Endothelial cell of umbilical vein (primary cell): Measurements from ENCODE around the gene KRT86. TPM values are rescaled to one million over a fixed set of nuclear protein-coding genes. Genes with fewer than 3 reads are reported as not detected.

Experiments used
- BruUV-seq: library from RNA; stranded (reverse); fragments of 400-500 nt; replicated peaks from 2 replicates; lab custom pipeline; 2021; lab: Mats Ljungman, UMichigan
- CTCF ChIA-PET: fragments of 300-600, 350-600 bp; sonication (Branson Sonifier 250); formaldehyde crosslinking; loops from one replicate; lab custom pipeline; 2021; ENCODE audit warnings: antibody characterized with exemption, inconsistent platforms; lab: Charles Lee
- POLR2A ChIA-PET: fragments of 300-600, 350-600 bp; sonication (Branson Sonifier 250); formaldehyde crosslinking; loops from one replicate; lab custom pipeline; 2021; ENCODE audit warnings: antibody characterized with exemption, inconsistent platforms; lab: Charles Lee
- DNase-seq: peaks from one replicate; pipeline ENCODE4 v3.0.0-alpha.2; 2011; ENCODE audit warnings: low read depth, low spot score
- FAIRE-seq: peaks from 2 replicates; lab custom pipeline; 2011; peaks lifted over from hg19 to GRCh38; lab: Jason Lieb, UNC
- H2AFZ ChIP-seq: 2 replicates; pipeline ENCODE4 v1.6.0; 2012; ENCODE audit warnings: low read depth, low read length, control low read depth, inconsistent platforms
- H3K27ac ChIP-seq: 2 replicates; pipeline ENCODE4 v1.5.1; 2011; ENCODE audit warnings: low read depth, mild to moderate bottlenecking, control low read depth, low read length, moderate library complexity; ENCODE audit not compliant: insufficient read depth
- H3K27me3 ChIP-seq, 2 experiments: 2 replicates each; pipeline versions ENCODE4 v1.6.0 to v1.6.1; 2011; ENCODE audit warnings: low read length in 2 of 2, mixed read lengths in 1 of 2; ENCODE audit not compliant: control insufficient read depth in 2 of 2, insufficient read depth in 2 of 2
- H3K36me3 ChIP-seq, 2 experiments: 2 replicates in 1 of 2; 3 replicates in 1 of 2; pipeline ENCODE4 v1.5.1; 2011; ENCODE audit warnings: low read length in 2 of 2, mild to moderate bottlenecking in 1 of 2, moderate library complexity in 1 of 2; ENCODE audit not compliant: control insufficient read depth in 2 of 2, insufficient read depth in 2 of 2; ENCODE audit errors: extremely low read depth in 1 of 2
- H3K4me1 ChIP-seq: 3 replicates; pipeline ENCODE4 v1.5.1; 2011; ENCODE audit warnings: mild to moderate bottlenecking, low read length; ENCODE audit not compliant: control insufficient read depth, insufficient read depth; ENCODE audit errors: extremely low read depth
- H3K4me2 ChIP-seq: 2 replicates; pipeline ENCODE4 v1.6.1; 2011; ENCODE audit warnings: low read length, control low read depth, mixed read lengths; ENCODE audit not compliant: insufficient read depth
- H3K4me3 ChIP-seq, 3 experiments: fragments of 200-600 bp in 1 of 3; sonication (generic), shearing (Covaris generic) in 1 of 3; replicated peaks in 1 of 3; 2 replicates each; pipeline ENCODE4 v1.5.1; 2011 to 2016; ENCODE audit warnings: control low read depth in 3 of 3, low read length in 3 of 3, mild to moderate bottlenecking in 2 of 3, inconsistent platforms in 1 of 3, low read depth in 1 of 3, moderate library complexity in 1 of 3; ENCODE audit not compliant: insufficient read depth in 1 of 3
- H3K79me2 ChIP-seq: 2 replicates; pipeline ENCODE4 v1.6.0; 2012; ENCODE audit warnings: low read length, inconsistent platforms; ENCODE audit not compliant: control insufficient read depth, insufficient read depth
- H3K9ac ChIP-seq: replicated peaks from 2 replicates; pipeline ENCODE3; 2011; ENCODE audit warnings: low read length, control low read depth; ENCODE audit not compliant: insufficient read depth; ENCODE audit errors: extremely low read depth
- H3K9me1 ChIP-seq: replicated peaks from 3 replicates; pipeline ENCODE4 v1.6.0; 2011; ENCODE audit warnings: mild to moderate bottlenecking, low read length; ENCODE audit not compliant: control insufficient read depth, insufficient read depth; ENCODE audit errors: extremely low read depth
- H3K9me3 ChIP-seq: replicated peaks from 2 replicates; pipeline ENCODE4 v1.5.1; 2012; ENCODE audit warnings: low read length, inconsistent platforms; ENCODE audit not compliant: control insufficient read depth, insufficient read depth
- H4K20me1 ChIP-seq: replicated peaks from 2 replicates; pipeline ENCODE3; 2011; ENCODE audit warnings: mild to moderate bottlenecking, low read length; ENCODE audit not compliant: control insufficient read depth, insufficient read depth; ENCODE audit errors: extremely low read depth
- FOS ChIP-seq: IDR thresholded peaks from 2 replicates; pipeline ENCODE4 v1.6.1; 2011; ENCODE audit warnings: mild to moderate bottlenecking, low read length, moderate library complexity, borderline replicate concordance; ENCODE audit not compliant: insufficient read depth
- GATA2 ChIP-seq: IDR thresholded peaks from 2 replicates; pipeline ENCODE4 v1.7.0; 2011; ENCODE audit warnings: low read depth, mild to moderate bottlenecking, moderate library complexity, mixed read lengths, low read length; ENCODE audit not compliant: insufficient read length, insufficient read depth
- JUN ChIP-seq: IDR thresholded peaks from 2 replicates; pipeline ENCODE4 v1.6.1; 2011; ENCODE audit warnings: borderline replicate concordance, low read depth; ENCODE audit not compliant: insufficient read length, insufficient read depth
- MYC ChIP-seq: IDR thresholded peaks from one replicate; pipeline ENCODE4 v1.6.1; 2011; ENCODE audit warnings: mild to moderate bottlenecking, low read depth, low read length
- POLR2A ChIP-seq: IDR thresholded peaks from 2 replicates; pipeline ENCODE4 v1.6.1; 2012; ENCODE audit warnings: low read depth, mild to moderate bottlenecking, control low read depth, low read length
- POLR2AphosphoS5 ChIP-seq: IDR thresholded peaks from 2 replicates; pipeline ENCODE4 v1.6.1; 2012; ENCODE audit warnings: low read depth, mild to moderate bottlenecking, control low read depth, low read length, moderate library complexity; ENCODE audit not compliant: insufficient read depth
- dilution Hi-C: fragments of 300-500 bp; cut with MboI; formaldehyde crosslinking; loops from one replicate; pipeline ENCODE4 v1.15.0; 2019; ENCODE audit warnings: low sequenced_read_pairs; ENCODE audit not compliant: extremely low pct_ligation_motif_present
- intact Hi-C: fragments of 100-400 bp; cut with micrococcal nuclease; formaldehyde crosslinking; loops from one replicate; pipeline ENCODE4 v1.10.0; 2022
- polyA plus RNA-seq, 4 experiments: library from polyadenylated mRNA; depleted of rRNA in 3 of 4; stranded (reverse) in 3 of 4; unstranded in 1 of 4; fragments of >200 nt; gene quantifications; 2 replicates each; pipeline versions ENCODE4 v1.2.1 to v1.2.3, GENCODE V29; 2011 to 2012; ENCODE audit warnings: missing spikeins in 1 of 4
- total RNA-seq: library from RNA; stranded (reverse); gene quantifications from 2 replicates; pipeline ENCODE4 v1.2.3, GENCODE V29; 2021
- TF ChIP-seq, protein P1 (sequence below), 2 donors: IDR thresholded peaks; 1 replicate in 1 of 2; 2 replicates in 1 of 2; pipeline ENCODE4 v1.5.1; 2011; ENCODE audit warnings: low read length in 2 of 2, mild to moderate bottlenecking in 2 of 2, moderate library complexity in 2 of 2, control low read depth in 1 of 2, inconsistent platforms in 1 of 2, low read depth in 1 of 2; ENCODE audit not compliant: insufficient read depth in 1 of 2; ENCODE audit errors: extremely low read depth in 1 of 2

KRT86 gene
- total and polyA plus RNA-seq, 2 donors (not counting 3 experiments of a cell fraction or from before 2014, with no cell fraction given) = not detected

DNA sequence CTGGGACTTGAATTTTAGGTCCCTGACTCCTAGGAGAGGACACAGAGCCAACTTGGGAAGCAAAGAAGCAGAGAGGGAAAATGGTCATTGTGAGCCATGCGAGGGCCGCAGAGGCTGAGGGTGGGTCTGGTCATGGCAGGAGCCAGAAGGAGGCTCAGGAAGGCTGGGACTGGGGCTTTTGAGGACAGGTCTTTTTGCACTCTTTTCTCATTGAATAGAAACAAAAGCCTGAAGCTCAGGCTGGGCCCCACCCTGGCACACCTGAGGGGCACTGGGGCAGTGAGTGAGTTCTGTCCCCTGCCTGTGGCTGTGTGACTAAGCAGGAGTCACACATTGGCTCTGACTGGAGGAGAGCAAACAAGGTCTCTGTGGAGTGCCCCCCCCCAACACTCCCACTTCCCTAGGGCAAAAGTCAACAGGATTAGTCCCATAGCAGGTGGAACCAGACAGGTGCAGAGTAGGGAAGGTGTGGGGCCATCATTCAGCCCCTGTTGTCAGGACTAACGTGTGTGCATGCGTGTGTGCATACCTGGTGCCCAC, 38.6 kb upstream of the KRT86 start:
- Histone ChIP-seq H4K20me1 (no peaks in the 10 kb centered on the region), H3K4me2 (no peak overlapping the region), H3K9me1 (no peaks in the 10 kb centered on the region), H3K27ac (no peak overlapping the region), H3K36me3 (no peaks in the 10 kb centered on the region), H2AFZ (no peak overlapping the region), H3K79me2 (peaks cover 7% of the 10 kb centered on the region), H3K4me3 (no peak overlapping the region), H3K4me1 (peaks cover 29% of the 10 kb centered on the region), H3K9me3 (no peaks in the 10 kb centered on the region), H3K9ac (no peak overlapping the region), H3K27me3 (no peaks in the 10 kb centered on the region)
- ChIA-PET CTCF (interaction anchor here (1.1 kb wide), 1 partner anchor 14 kb away, joined by 4 read pairs; no protein-coding TSS in a partner anchor), POLR2A (no interaction called here)
- intact Hi-C loops (no loop called here), dilution Hi-C loops (no loop called here)
- TF ChIP-seq POLR2A = no peak
- TF ChIP-seq GATA2 = no peak
- no peak for TF ChIP-seq FOS
- TF ChIP-seq POLR2AphosphoS5 = no peak
- DNase-seq (no peak), FAIRE-seq (no peak)
- no TSS peak for BruUV-seq

DNA sequence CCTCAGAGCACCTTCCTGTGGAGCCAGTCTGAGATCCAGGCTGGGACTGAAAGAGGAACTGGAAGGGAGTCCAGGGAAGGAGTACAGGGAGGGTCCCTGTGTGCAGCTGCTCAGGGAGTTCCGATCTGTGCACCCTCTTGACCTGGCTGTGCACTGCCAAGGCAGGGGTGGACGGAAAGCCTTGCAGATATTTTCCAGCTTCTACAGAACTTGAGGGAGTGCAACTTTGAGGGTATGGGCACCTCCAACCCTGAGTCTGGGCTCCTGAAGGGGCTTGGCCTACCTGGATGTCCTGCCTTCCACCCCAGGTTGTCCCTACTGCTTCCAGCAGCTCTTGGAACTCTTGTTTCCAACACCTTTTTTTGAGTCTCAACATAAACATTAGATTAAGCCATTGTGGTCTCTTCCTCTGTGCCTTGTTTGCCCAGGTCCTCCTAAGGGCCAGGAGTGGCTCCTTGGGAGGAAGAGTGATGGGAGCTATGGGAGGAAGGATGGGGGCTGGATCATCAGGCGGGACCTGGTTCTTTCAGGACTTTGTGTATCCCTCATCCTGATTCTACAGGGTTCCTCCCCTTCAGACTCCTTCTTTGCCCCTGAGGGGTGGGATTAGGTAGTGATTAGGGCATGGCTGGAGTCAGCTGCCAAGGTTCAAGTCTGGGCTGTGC, 37.9 kb upstream of the KRT86 start:
- CTCF ChIA-PET = interaction anchor here (0.5 to 2.8 kb wide), 4 partner anchors 15 to 468 kb away, joined by 3 to 10 read pairs (median 4); no protein-coding TSS in a partner anchor
- H3K36me3 ChIP-seq = no peaks in the 10 kb centered on the region
- H3K9me1 ChIP-seq = no peaks in the 10 kb centered on the region
- H2AFZ ChIP-seq = no peak overlapping the region
- no peak overlapping the region for H3K4me3 ChIP-seq
- peak; percentile 31 for FAIRE-seq
- no peaks in the 10 kb centered on the region for H4K20me1 ChIP-seq
- peaks cover 23% of the 10 kb centered on the region for H3K4me1 ChIP-seq
- H3K9ac ChIP-seq = no peak overlapping the region
- no peaks in the 10 kb centered on the region for H3K9me3 ChIP-seq
- no peaks in the 10 kb centered on the region for H3K27me3 ChIP-seq
- no peak overlapping the region for H3K4me2 ChIP-seq
- POLR2A ChIA-PET = no interaction called here
- peaks cover 7% of the 10 kb centered on the region for H3K79me2 ChIP-seq
- no peak overlapping the region for H3K27ac ChIP-seq
- TF ChIP-seq FOS (no peak), JUN (no peak), POLR2AphosphoS5 (no peak), GATA2 (no peak), MYC (no peak), POLR2A (peak; percentile 6)
- TF ChIP-seq, protein P1, sequence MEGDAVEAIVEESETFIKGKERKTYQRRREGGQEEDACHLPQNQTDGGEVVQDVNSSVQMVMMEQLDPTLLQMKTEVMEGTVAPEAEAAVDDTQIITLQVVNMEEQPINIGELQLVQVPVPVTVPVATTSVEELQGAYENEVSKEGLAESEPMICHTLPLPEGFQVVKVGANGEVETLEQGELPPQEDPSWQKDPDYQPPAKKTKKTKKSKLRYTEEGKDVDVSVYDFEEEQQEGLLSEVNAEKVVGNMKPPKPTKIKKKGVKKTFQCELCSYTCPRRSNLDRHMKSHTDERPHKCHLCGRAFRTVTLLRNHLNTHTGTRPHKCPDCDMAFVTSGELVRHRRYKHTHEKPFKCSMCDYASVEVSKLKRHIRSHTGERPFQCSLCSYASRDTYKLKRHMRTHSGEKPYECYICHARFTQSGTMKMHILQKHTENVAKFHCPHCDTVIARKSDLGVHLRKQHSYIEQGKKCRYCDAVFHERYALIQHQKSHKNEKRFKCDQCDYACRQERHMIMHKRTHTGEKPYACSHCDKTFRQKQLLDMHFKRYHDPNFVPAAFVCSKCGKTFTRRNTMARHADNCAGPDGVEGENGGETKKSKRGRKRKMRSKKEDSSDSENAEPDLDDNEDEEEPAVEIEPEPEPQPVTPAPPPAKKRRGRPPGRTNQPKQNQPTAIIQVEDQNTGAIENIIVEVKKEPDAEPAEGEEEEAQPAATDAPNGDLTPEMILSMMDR (IDR thresholded peaks at IDR 0.05; ENCODE audit: extremely low read depth in 1 of 2, insufficient read depth in 1 of 2, low read depth in 1 of 2, low read length in 2 of 2) = no peak
- no TSS peak for BruUV-seq
- no peak for DNase-seq
- intact Hi-C loops = no loop called here
- dilution Hi-C loops = no loop called here
